Embryonic facial prominence (tissue), 1 donor: ENCODE measurements around the gene TBX20.
"Not testable (repeated sequence)": the region's sequence is repeated elsewhere in the genome, so short reads cannot be mapped to it uniquely, and the experiment has no call there.

ENCODE experiments used
- DNase-seq: peaks from one replicate; pipeline ENCODE4 v3.0.0-alpha.2; 2016; ENCODE audit errors: extremely low spot score

TBX20 gene

DNA sequence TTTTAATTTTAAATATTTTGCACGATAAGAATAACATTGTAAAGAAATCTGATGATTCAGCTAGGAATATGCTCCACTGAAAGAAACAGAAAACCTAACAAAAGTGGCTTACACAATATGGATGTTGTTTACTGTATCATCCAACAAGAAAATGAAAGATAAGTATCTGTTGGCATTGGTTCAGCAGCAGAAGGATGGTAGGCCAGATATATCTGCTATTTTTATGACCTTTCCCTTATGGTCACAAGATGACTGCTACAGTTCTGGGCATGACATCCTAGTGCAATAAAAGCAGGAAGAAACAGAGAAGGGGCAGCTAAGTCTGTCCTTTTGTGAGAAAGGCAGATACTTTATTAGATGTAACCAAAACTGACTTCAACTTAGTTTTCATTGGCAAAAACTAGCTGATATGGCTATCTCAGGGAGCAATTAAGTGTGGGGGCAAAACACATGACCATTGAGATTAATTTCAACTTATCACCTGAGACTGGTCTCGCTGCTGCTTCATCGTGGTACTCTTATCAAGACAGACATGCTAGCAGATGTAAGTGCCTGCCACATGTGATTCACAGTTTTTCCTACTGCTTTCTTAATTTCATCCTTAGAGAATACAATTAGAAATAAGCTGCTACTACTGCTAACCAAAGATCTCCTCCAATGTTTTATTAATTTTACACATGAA lies 92.7 kb downstream of the TBX20 start:
- DNase-seq, result not testable (repeated sequence)
